Cardiac fibroblast (primary cell): Measurements from ENCODE around the gene ANKRD22.
"Not testable (repeated sequence)": the region's sequence is repeated elsewhere in the genome, so short reads cannot be mapped to it uniquely, and the experiment has no call there.

ENCODE experiments used
- DNase-seq, 2 donors: peaks; one replicate each; pipeline versions ENCODE4 v3.0.0 to v3.0.0-alpha.2; 2010; ENCODE audit warnings: low read depth in 2 of 2
- H3K4me3 ChIP-seq, 2 donors: replicated peaks in 1 of 2; 1 replicate in 1 of 2; 2 replicates in 1 of 2; pipeline ENCODE4 v1.5.1; 2011; ENCODE audit warnings: low read depth in 2 of 2, low read length in 2 of 2, mild to moderate bottlenecking in 2 of 2, moderate library complexity in 1 of 2
- CTCF ChIP-seq: IDR thresholded peaks from one replicate; pipeline ENCODE4 v1.5.1; 2011; ENCODE audit warnings: low read depth, mild to moderate bottlenecking, low read length, inconsistent platforms

Gene ANKRD22

GRCh38 chr10:88838766-88839350 is 12.8 kb downstream of the ANKRD22 start:
- TF ChIP-seq CTCF = no peak
- DNase-seq = no peak
- H3K4me3 ChIP-seq = no peak overlapping the region

DNA sequence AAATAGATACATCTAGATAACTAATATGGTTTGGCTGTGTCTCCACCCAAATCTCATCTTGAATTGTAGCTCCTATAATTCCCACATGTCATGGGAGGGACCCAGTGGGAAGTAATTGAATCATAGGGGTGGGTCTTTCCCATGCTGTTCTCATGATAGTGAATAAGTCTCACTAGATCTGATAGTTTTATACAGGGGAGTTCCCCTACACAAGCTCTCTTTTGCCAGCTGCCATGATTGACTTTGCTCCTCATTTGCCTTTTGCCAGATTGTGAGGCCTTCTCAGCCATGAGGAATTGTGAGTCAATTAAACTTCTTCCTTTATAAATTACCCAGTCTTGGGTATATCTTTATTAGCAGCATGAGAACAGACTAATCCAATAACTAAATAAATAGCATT is 14.0 kb downstream of the ANKRD22 start:
- H3K4me3 ChIP-seq = not testable (repeated sequence)
- peak in 1 of 2 donors; percentile 18 for DNase-seq

GRCh38 chr10:88835910-88836221 is 15.8 kb downstream of the ANKRD22 start:
- no peak for TF ChIP-seq CTCF
- DNase-seq = no peak
- no peak overlapping the region for H3K4me3 ChIP-seq

DNA sequence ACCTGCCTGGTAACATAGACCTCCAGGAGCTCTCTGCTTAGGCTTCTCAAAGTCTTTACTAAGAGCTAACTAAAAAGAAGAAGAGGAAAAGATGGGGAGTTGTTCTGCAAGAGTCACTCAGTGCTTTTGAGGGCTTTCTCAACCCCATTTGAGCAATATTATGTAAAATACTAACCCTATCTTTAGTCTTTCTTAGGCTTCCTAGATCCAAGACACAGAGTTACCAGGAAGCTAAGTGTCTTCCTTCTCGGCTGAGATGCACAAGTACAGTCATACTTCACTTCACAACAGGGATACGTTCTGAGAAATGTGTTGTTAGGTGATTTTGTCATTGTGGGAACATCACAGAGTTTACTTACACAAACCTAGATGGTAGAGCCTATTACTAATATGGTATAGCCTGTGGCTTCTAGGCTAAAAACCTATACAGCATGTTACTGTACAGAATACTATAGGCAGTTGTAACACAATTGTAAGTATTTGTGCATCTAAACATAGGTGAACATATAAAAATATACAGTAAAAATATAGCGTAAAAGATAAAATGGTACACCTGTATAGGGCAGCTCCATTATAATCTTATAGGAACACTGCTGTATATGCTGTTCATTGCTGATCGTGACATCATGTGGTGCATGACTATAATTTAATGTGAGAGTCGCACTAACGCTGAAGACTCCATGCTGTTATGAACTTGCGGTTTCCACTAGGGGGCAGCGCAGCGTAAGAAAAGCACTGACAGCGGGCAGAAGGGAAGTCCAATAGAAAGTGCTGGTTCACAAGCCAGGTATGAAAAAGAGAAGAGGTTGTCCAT is 16.3 kb downstream of the ANKRD22 start:
- H3K4me3 ChIP-seq = no peak overlapping the region
- DNase-seq = peak; percentile 93 to 94
- TF ChIP-seq CTCF = peak; percentile 77

DNA sequence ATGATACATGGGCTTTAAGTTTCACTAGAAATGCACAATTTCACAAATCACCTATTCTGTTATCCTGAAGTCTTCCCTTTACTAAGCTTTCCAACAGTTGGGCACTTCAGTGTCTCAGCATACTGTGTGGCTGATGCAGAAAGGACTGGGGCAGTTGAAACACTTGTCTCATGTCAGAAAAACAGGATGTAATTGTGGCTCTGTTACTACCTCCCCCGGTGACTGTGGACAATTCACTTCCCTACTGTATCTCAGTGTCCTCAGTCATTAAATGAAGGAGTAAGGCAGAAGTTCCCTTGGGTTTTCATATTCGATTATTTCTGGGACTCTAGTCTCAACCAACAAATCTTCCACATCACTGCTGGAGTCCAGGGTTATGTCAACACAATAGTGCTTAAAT is 17.9 kb downstream of the ANKRD22 start:
- no peak for DNase-seq
- no peak overlapping the region for H3K4me3 ChIP-seq
- no peak for TF ChIP-seq CTCF

- H3K4me3 ChIP-seq = no peak overlapping the region
- TF ChIP-seq CTCF = no peak
- no peak for DNase-seq
These were observed 18.5 kb downstream of the ANKRD22 start for GRCh38 chr10:88833156-88833555.

GRCh38 chr10:88832376-88832775 is 19.3 kb downstream of the ANKRD22 start:
- TF ChIP-seq CTCF = no peak
- DNase-seq = no peak
- H3K4me3 ChIP-seq = no peak overlapping the region
